Panc1 (cell line): ENCODE data around the gene ROBO1. TPM values are rescaled to one million over a fixed set of nuclear protein-coding genes. Genes with fewer than 3 reads are reported as not detected.

Experiments
- ATAC-seq: fragments of 200-7000 bp; cut with Tn5 transposase; 2 replicates; pipeline ENCODE4 v1.9.1; 2020; ENCODE audit warnings: mild to moderate bottlenecking, moderate library complexity
- BruUV-seq: library from RNA; stranded (reverse); fragments of 400-500 nt; replicated peaks from 2 replicates; lab custom pipeline; 2021; lab: Mats Ljungman, UMichigan
- CTCF ChIA-PET: fragments of 300-600 bp; sonication (Branson Sonifier 250); formaldehyde crosslinking; loops from one replicate; lab custom pipeline; 2022; ENCODE audit warnings: antibody characterized with exemption; lab: Charles Lee
- POLR2A ChIA-PET: fragments of 300-600 bp; sonication (Branson Sonifier 250); formaldehyde crosslinking; loops from one replicate; lab custom pipeline; 2022; ENCODE audit warnings: antibody characterized with exemption; lab: Charles Lee
- DNase-seq: peaks from one replicate; pipeline ENCODE4 v3.0.0-alpha.2; 2010; ENCODE audit warnings: low read depth, low spot score
- H3K27ac ChIP-seq: 2 replicates; pipeline ENCODE4 v1.5.1; 2011; ENCODE audit warnings: mild to moderate bottlenecking, low read length, inconsistent platforms
- H3K27me3 ChIP-seq: fragments of 200-500 bp; sonication (Bioruptor generic); 2 replicates; pipeline ENCODE4 v1.6.0; 2014; ENCODE audit warnings: low read length, inconsistent platforms; ENCODE audit not compliant: control insufficient read depth, insufficient read depth
- H3K36me3 ChIP-seq: fragments of 200-500 bp; sonication (Bioruptor generic); 2 replicates; pipeline ENCODE4 v1.5.1; 2014; ENCODE audit warnings: inconsistent platforms, mild to moderate bottlenecking, low read length, moderate library complexity; ENCODE audit not compliant: control insufficient read depth, insufficient read depth
- H3K4me1 ChIP-seq: 2 replicates; pipeline ENCODE4 v1.5.1; 2011; ENCODE audit warnings: inconsistent platforms, mild to moderate bottlenecking, low read length, moderate library complexity; ENCODE audit not compliant: control insufficient read depth, insufficient read depth
- H3K4me3 ChIP-seq, 2 experiments: 2 replicates each; pipeline ENCODE4 v1.5.1; 2011 to 2012; ENCODE audit warnings: low read depth in 2 of 2, low read length in 2 of 2, mild to moderate bottlenecking in 2 of 2, inconsistent platforms in 1 of 2, moderate library complexity in 1 of 2
- H3K9me3 ChIP-seq: fragments of 200-500 bp; sonication (Bioruptor generic); 2 replicates; pipeline ENCODE4 v1.5.1; 2014; ENCODE audit warnings: low read depth, mild to moderate bottlenecking, inconsistent platforms, low read length, moderate library complexity; ENCODE audit not compliant: control insufficient read depth, insufficient read depth
- POLR2AphosphoS5 ChIP-seq: IDR thresholded peaks from 2 replicates; pipeline ENCODE4 v1.6.1; 2012; ENCODE audit warnings: mild to moderate bottlenecking, low read depth, low read length, moderate library complexity
- SIN3A ChIP-seq: IDR thresholded peaks from 2 replicates; pipeline ENCODE4 v1.6.1; 2012; ENCODE audit warnings: low read depth, mild to moderate bottlenecking, low read length, moderate library complexity, borderline replicate concordance; ENCODE audit not compliant: insufficient read depth
- TCF7L2 ChIP-seq: IDR thresholded peaks from 2 replicates; pipeline ENCODE4 v1.6.1; 2011; ENCODE audit warnings: mild to moderate bottlenecking, low read depth, low read length, inconsistent platforms
- in situ Hi-C: cut with HindIII; loops from 2 replicates; pipeline ENCODE4 v1.10.0; 2016; ENCODE audit warnings: low sequenced_read_pairs, low pct_unique_long_range_greater_than_20kb
- intact Hi-C: fragments of 100-400 bp; cut with micrococcal nuclease; formaldehyde crosslinking; loops from one replicate; pipeline ENCODE4 v1.10.0; 2022; ENCODE audit not compliant: unreplicated experiment
- total RNA-seq: library from RNA; stranded (reverse); gene quantifications from one replicate; pipeline ENCODE4 v1.2.1, GENCODE V29; 2021; ENCODE audit not compliant: unreplicated experiment
- TF ChIP-seq, protein P1 (sequence below): fragments of 450-650 bp; IDR thresholded peaks from 2 replicates; pipeline ENCODE4 v1.5.1; 2017; ENCODE audit warnings: mild to moderate bottlenecking
- TF ChIP-seq, protein P2 (sequence below), 2 experiments: IDR thresholded peaks; 2 replicates each; pipeline ENCODE4 v1.6.1; 2011 to 2012; ENCODE audit warnings: low read depth in 2 of 2, control low read depth in 1 of 2, low read length in 1 of 2, mild to moderate bottlenecking in 1 of 2, moderate library complexity in 1 of 2; ENCODE audit not compliant: insufficient read depth in 1 of 2

The ROBO1 gene
- total RNA-seq, 1 experiment from 2014 or later: 61.6 TPM

DNA sequence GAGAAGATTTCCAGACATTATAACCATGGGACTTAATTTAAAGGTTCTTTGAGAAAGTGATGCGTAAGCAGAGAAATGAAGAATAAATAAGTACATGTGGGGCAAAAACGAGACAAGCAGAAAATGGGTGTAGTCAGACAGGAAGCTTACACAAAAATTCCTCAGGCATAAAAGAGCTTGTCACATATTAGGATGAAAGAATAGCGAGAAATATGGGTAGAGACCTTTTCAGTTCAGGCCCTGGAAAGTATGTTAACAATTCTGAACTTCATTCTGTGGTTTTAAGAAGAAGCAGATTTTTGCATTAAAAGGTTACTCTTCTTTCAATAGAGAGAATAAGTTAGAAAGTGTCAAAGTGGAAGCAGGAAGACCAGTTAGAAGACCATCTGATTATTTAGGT lies 352.4 kb downstream of the ROBO1 start:
- ChIA-PET POLR2A (no interaction called here), CTCF (no interaction called here)
- no peaks in the 10 kb centered on the region for H3K36me3 ChIP-seq
- no peak overlapping the region for H3K4me3 ChIP-seq
- H3K27me3 ChIP-seq: no peaks in the 10 kb centered on the region
- intact Hi-C loops (no loop called here), in situ Hi-C loops (no loop called here)
- TF ChIP-seq, protein P1, sequence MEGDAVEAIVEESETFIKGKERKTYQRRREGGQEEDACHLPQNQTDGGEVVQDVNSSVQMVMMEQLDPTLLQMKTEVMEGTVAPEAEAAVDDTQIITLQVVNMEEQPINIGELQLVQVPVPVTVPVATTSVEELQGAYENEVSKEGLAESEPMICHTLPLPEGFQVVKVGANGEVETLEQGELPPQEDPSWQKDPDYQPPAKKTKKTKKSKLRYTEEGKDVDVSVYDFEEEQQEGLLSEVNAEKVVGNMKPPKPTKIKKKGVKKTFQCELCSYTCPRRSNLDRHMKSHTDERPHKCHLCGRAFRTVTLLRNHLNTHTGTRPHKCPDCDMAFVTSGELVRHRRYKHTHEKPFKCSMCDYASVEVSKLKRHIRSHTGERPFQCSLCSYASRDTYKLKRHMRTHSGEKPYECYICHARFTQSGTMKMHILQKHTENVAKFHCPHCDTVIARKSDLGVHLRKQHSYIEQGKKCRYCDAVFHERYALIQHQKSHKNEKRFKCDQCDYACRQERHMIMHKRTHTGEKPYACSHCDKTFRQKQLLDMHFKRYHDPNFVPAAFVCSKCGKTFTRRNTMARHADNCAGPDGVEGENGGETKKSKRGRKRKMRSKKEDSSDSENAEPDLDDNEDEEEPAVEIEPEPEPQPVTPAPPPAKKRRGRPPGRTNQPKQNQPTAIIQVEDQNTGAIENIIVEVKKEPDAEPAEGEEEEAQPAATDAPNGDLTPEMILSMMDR: no peak
- TF ChIP-seq SIN3A: no peak
- TF ChIP-seq POLR2AphosphoS5: no peak
- ATAC-seq: no peak
- no peak overlapping the region for H3K27ac ChIP-seq
- no peaks in the 10 kb centered on the region for H3K4me1 ChIP-seq
- BruUV-seq: no TSS peak
- no peak for DNase-seq
- no peaks in the 10 kb centered on the region for H3K9me3 ChIP-seq

DNA sequence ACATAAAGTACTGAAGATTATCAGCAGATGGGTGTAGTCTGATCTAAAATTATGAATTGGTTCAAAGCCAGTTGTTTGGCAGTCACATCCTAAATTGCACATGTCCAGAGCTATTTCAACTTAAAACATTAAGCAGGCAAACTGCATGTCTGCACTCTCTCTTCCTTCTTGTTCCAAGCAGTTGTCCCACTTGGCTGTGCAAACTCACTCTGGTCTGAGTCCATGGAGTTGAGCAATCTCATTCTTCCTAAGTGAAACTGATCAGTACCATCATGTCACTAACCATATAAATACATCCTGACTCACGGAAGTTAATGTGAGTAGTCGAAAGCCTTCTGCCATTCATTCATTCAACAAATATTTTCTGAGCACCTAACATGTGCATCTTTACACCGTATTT lies 353.0 kb downstream of the ROBO1 start:
- intact Hi-C loops (no loop called here), in situ Hi-C loops (no loop called here)
- TF ChIP-seq POLR2AphosphoS5 (no peak), TCF7L2 (no peak), SIN3A (no peak)
- TF ChIP-seq, protein P2, sequence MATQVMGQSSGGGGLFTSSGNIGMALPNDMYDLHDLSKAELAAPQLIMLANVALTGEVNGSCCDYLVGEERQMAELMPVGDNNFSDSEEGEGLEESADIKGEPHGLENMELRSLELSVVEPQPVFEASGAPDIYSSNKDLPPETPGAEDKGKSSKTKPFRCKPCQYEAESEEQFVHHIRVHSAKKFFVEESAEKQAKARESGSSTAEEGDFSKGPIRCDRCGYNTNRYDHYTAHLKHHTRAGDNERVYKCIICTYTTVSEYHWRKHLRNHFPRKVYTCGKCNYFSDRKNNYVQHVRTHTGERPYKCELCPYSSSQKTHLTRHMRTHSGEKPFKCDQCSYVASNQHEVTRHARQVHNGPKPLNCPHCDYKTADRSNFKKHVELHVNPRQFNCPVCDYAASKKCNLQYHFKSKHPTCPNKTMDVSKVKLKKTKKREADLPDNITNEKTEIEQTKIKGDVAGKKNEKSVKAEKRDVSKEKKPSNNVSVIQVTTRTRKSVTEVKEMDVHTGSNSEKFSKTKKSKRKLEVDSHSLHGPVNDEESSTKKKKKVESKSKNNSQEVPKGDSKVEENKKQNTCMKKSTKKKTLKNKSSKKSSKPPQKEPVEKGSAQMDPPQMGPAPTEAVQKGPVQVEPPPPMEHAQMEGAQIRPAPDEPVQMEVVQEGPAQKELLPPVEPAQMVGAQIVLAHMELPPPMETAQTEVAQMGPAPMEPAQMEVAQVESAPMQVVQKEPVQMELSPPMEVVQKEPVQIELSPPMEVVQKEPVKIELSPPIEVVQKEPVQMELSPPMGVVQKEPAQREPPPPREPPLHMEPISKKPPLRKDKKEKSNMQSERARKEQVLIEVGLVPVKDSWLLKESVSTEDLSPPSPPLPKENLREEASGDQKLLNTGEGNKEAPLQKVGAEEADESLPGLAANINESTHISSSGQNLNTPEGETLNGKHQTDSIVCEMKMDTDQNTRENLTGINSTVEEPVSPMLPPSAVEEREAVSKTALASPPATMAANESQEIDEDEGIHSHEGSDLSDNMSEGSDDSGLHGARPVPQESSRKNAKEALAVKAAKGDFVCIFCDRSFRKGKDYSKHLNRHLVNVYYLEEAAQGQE (IDR thresholded peaks at IDR 0.05; ENCODE audit: insufficient read depth in 1 of 2, low read depth in 2 of 2, low read length in 1 of 2): no peak
- TF ChIP-seq, protein P1: no peak
- Histone ChIP-seq H3K4me3 (no peak overlapping the region), H3K9me3 (no peaks in the 10 kb centered on the region), H3K4me1 (no peaks in the 10 kb centered on the region), H3K27ac (no peak overlapping the region), H3K27me3 (no peaks in the 10 kb centered on the region), H3K36me3 (no peaks in the 10 kb centered on the region)
- POLR2A ChIA-PET: no interaction called here
- DNase-seq (no peak), ATAC-seq (no peak)
- no TSS peak for BruUV-seq
- CTCF ChIA-PET: no interaction called here
